HG02623 (cell line): ENCODE data around the gene FAM210A.

ENCODE experiments used
- ATAC-seq: cut with Tn5 transposase; IDR thresholded peaks from one replicate; pipeline ENCODE4 v1.9.1; 2021; ENCODE audit warnings: moderate library complexity; ENCODE audit not compliant: unreplicated experiment

Gene FAM210A

GRCh38 chr18:13649397-13650390, 76.7 kb downstream of the FAM210A start:
- ATAC-seq = no peak

- ATAC-seq = no peak
Measured at GRCh38 chr18:13647761-13648160, 78.6 kb downstream of the FAM210A start.

- ATAC-seq = no peak
Measured at GRCh38 chr18:13646633-13647032, 79.7 kb downstream of the FAM210A start.

- ATAC-seq = no peak
Measured at GRCh38 chr18:13645093-13645492, 81.3 kb downstream of the FAM210A start.

GRCh38 chr18:13643261-13643751, 83.1 kb downstream of the FAM210A start:
- no peak for ATAC-seq

- no peak for ATAC-seq
Measured at GRCh38 chr18:13642440-13642827, 83.9 kb downstream of the FAM210A start.

GRCh38 chr18:13641551-13642439, 84.6 kb downstream of the FAM210A start:
- no peak for ATAC-seq

GRCh38 chr18:13640266-13640860, 86.0 kb downstream of the FAM210A start:
- no peak for ATAC-seq

GRCh38 chr18:13638719-13639595, 87.4 kb downstream of the FAM210A start:
- no peak for ATAC-seq

- ATAC-seq = no peak
Measured at GRCh38 chr18:13635046-13635445, 91.3 kb downstream of the FAM210A start.

GRCh38 chr18:13633700-13634099, 92.7 kb downstream of the FAM210A start:
- ATAC-seq = no peak

GRCh38 chr18:13630716-13631268, 95.6 kb downstream of the FAM210A start:
- ATAC-seq = no peak

GRCh38 chr18:13629841-13630715, 96.3 kb downstream of the FAM210A start:
- no peak for ATAC-seq

GRCh38 chr18:13628211-13628610, 98.1 kb downstream of the FAM210A start:
- ATAC-seq = no peak

- ATAC-seq = no peak
Measured at GRCh38 chr18:13627639-13628038, 98.7 kb downstream of the FAM210A start.

GRCh38 chr18:13626544-13626908, 99.8 kb downstream of the FAM210A start:
- ATAC-seq = no peak

- ATAC-seq = no peak
Measured at GRCh38 chr18:13625843-13626543, 100.4 kb downstream of the FAM210A start.

GRCh38 chr18:13625355-13625754, 101.0 kb downstream of the FAM210A start:
- ATAC-seq = no peak
